ENCODE measurements around the gene CEND1. TPM values are rescaled to one million over a fixed set of nuclear protein-coding genes. Genes with fewer than 3 reads are reported as not detected.

The CEND1 gene
- total RNA-seq, 1 donor from 2014 or later, result not detected

- no peak for DNase-seq (ENCODE audit: low spot score)
- H3K27ac Mint-ChIP-seq (ENCODE audit: unreplicated experiment), result no peak overlapping the region
- no peak for TF ChIP-seq CTCF (IDR thresholded peaks at IDR 0.05; ENCODE audit: unreplicated experiment)
- H3K9me3 Mint-ChIP-seq (ENCODE audit: unreplicated experiment), result no peaks in the 10 kb centered on the region
- H3K27me3 Mint-ChIP-seq (ENCODE audit: unreplicated experiment), result peaks cover 9% of the 10 kb centered on the region
- H3K4me3 Mint-ChIP-seq (ENCODE audit: unreplicated experiment), result peak overlapping the region; percentile 31
- H3K36me3 Mint-ChIP-seq (ENCODE audit: low read depth, unreplicated experiment), result no peaks in the 10 kb centered on the region
- no peaks in the 10 kb centered on the region for H3K4me1 Mint-ChIP-seq (ENCODE audit: unreplicated experiment)
These were observed 5.1 kb upstream of the CEND1 start for GRCh38 chr11:794766-795633.

- peaks cover 9% of the 10 kb centered on the region for H3K27me3 Mint-ChIP-seq (ENCODE audit: unreplicated experiment)
- DNase-seq (ENCODE audit: low spot score), result no peak
- no peaks in the 10 kb centered on the region for H3K9me3 Mint-ChIP-seq (ENCODE audit: unreplicated experiment)
- TF ChIP-seq CTCF (IDR thresholded peaks at IDR 0.05; ENCODE audit: unreplicated experiment), result no peak
- H3K4me1 Mint-ChIP-seq (ENCODE audit: unreplicated experiment), result no peaks in the 10 kb centered on the region
- no peaks in the 10 kb centered on the region for H3K36me3 Mint-ChIP-seq (ENCODE audit: low read depth, unreplicated experiment)
- no peak overlapping the region for H3K27ac Mint-ChIP-seq (ENCODE audit: unreplicated experiment)
- no peak overlapping the region for H3K4me3 Mint-ChIP-seq (ENCODE audit: unreplicated experiment)
These were observed 4.3 kb upstream of the CEND1 start for GRCh38 chr11:794013-794765.

GRCh38 chr11:793556-793955 lies 3.7 kb upstream of the CEND1 start:
- H3K27me3 Mint-ChIP-seq (ENCODE audit: unreplicated experiment), result peaks cover 9% of the 10 kb centered on the region
- no peaks in the 10 kb centered on the region for H3K36me3 Mint-ChIP-seq (ENCODE audit: low read depth, unreplicated experiment)
- no peaks in the 10 kb centered on the region for H3K4me1 Mint-ChIP-seq (ENCODE audit: unreplicated experiment)
- no peak overlapping the region for H3K4me3 Mint-ChIP-seq (ENCODE audit: unreplicated experiment)
- DNase-seq (ENCODE audit: low spot score), result no peak
- H3K9me3 Mint-ChIP-seq (ENCODE audit: unreplicated experiment), result no peaks in the 10 kb centered on the region
- no peak for TF ChIP-seq CTCF (IDR thresholded peaks at IDR 0.05; ENCODE audit: unreplicated experiment)
- no peak overlapping the region for H3K27ac Mint-ChIP-seq (ENCODE audit: unreplicated experiment)

GRCh38 chr11:792873-793272 lies 3.0 kb upstream of the CEND1 start:
- Mint-ChIP-seq H3K36me3 (ENCODE audit: low read depth, unreplicated experiment) (no peaks in the 10 kb centered on the region), H3K27ac (ENCODE audit: unreplicated experiment) (no peak overlapping the region), H3K4me3 (ENCODE audit: unreplicated experiment) (no peak overlapping the region), H3K27me3 (ENCODE audit: unreplicated experiment) (peaks cover 10% of the 10 kb centered on the region), H3K9me3 (ENCODE audit: unreplicated experiment) (no peaks in the 10 kb centered on the region), H3K4me1 (ENCODE audit: unreplicated experiment) (no peaks in the 10 kb centered on the region)
- no peak for DNase-seq (ENCODE audit: low spot score)
- TF ChIP-seq CTCF (IDR thresholded peaks at IDR 0.05; ENCODE audit: unreplicated experiment), result no peak

GRCh38 chr11:792535-792821 lies 2.6 kb upstream of the CEND1 start:
- no peak overlapping the region for H3K27ac Mint-ChIP-seq (ENCODE audit: unreplicated experiment)
- no peaks in the 10 kb centered on the region for H3K9me3 Mint-ChIP-seq (ENCODE audit: unreplicated experiment)
- no peak for DNase-seq (ENCODE audit: low spot score)
- no peak for TF ChIP-seq CTCF (IDR thresholded peaks at IDR 0.05; ENCODE audit: unreplicated experiment)
- no peaks in the 10 kb centered on the region for H3K36me3 Mint-ChIP-seq (ENCODE audit: low read depth, unreplicated experiment)
- H3K27me3 Mint-ChIP-seq (ENCODE audit: unreplicated experiment), result peaks cover 11% of the 10 kb centered on the region
- H3K4me3 Mint-ChIP-seq (ENCODE audit: unreplicated experiment), result no peak overlapping the region
- no peaks in the 10 kb centered on the region for H3K4me1 Mint-ChIP-seq (ENCODE audit: unreplicated experiment)

All from endothelial cell (in vitro differentiated cells).